ENCODE measurements around the gene TBC1D10B.

Gene TBC1D10B

GRCh38 chr16:30372725-30373124, 2.4 kb upstream of the TBC1D10B start:
- no peak for DNase-seq

GRCh38 chr16:30372038-30372712, 1.9 kb upstream of the TBC1D10B start:
- DNase-seq, result no peak

GRCh38 chr16:30371248-30371816, 1.0 kb upstream of the TBC1D10B start:
- DNase-seq, result no peak

GRCh38 chr16:30369938-30370455, 297 bp downstream of the TBC1D10B start:
- no peak for DNase-seq

- no peak for DNase-seq
These were observed 980 bp downstream of the TBC1D10B start for GRCh38 chr16:30369091-30369937.

- no peak for DNase-seq
These were observed 1.6 kb downstream of the TBC1D10B start for GRCh38 chr16:30368792-30369090.

GRCh38 chr16:30368122-30368791, 2.0 kb downstream of the TBC1D10B start:
- no peak for DNase-seq

- DNase-seq, result no peak
These were observed 2.8 kb downstream of the TBC1D10B start for GRCh38 chr16:30367349-30368009.

- no peak for DNase-seq
These were observed 3.8 kb downstream of the TBC1D10B start for GRCh38 chr16:30366511-30366910.

GRCh38 chr16:30365200-30365599, 5.1 kb downstream of the TBC1D10B start:
- no peak for DNase-seq

GRCh38 chr16:30361180-30361579, 9.1 kb downstream of the TBC1D10B start:
- DNase-seq, result no peak

GRCh38 chr16:30359871-30360170, 10.5 kb downstream of the TBC1D10B start:
- DNase-seq, result no peak

GRCh38 chr16:30358990-30359870, 11.1 kb downstream of the TBC1D10B start:
- DNase-seq, result no peak

- DNase-seq, result no peak
These were observed 11.7 kb downstream of the TBC1D10B start for GRCh38 chr16:30358577-30358936.

- no peak for DNase-seq
These were observed 12.3 kb downstream of the TBC1D10B start for GRCh38 chr16:30357715-30358576.

- DNase-seq, result no peak
These were observed 13.1 kb downstream of the TBC1D10B start for GRCh38 chr16:30357085-30357714.

GRCh38 chr16:30356401-30357084, 13.8 kb downstream of the TBC1D10B start:
- no peak for DNase-seq

- no peak for DNase-seq
These were observed 14.4 kb downstream of the TBC1D10B start for GRCh38 chr16:30355954-30356308.

- peak; percentile 86 for DNase-seq
These were observed 14.9 kb downstream of the TBC1D10B start, which contains the start of gene CD2BP2 for GRCh38 chr16:30355144-30355953. Gene CD2BP2 (minus strand): TSS chr16:30355308. CDS start chr16:30354681, 627 bp downstream.
